OCI-LY3 (cell line): ENCODE measurements around the gene MYOCD.

ENCODE experiments used
- H2AFZ ChIP-seq: fragments of 200-600, 300-600 bp; shearing (Covaris generic); 2 replicates; pipeline ENCODE4 v1.6.0; 2014; ENCODE audit warnings: antibody characterized with exemption, low read depth, low read length
- H3K27ac ChIP-seq: fragments of 200-600, 300-600 bp; sonication (generic); 2 replicates; pipeline ENCODE4 v1.5.1; 2014; ENCODE audit warnings: mild to moderate bottlenecking, low read length, moderate library complexity, mixed read lengths
- H3K27me3 ChIP-seq: fragments of 200-600, 300-600 bp; sonication (generic); 2 replicates; pipeline ENCODE4 v1.6.1; 2014; ENCODE audit warnings: low read depth, low read length, mixed read lengths
- H3K36me3 ChIP-seq: fragments of 200-600, 300-600 bp; sonication (generic); replicated peaks from 2 replicates; pipeline ENCODE3; 2014; ENCODE audit warnings: low read depth, low read length, mixed read lengths
- H3K4me1 ChIP-seq: fragments of 300-600, 200-600 bp; sonication (generic); 2 replicates; pipeline ENCODE4 v1.6.1; 2014; ENCODE audit warnings: low read length, mixed read lengths
- H3K4me2 ChIP-seq: fragments of 200-600, 300-600 bp; sonication (generic); 2 replicates; pipeline ENCODE4 v1.6.1; 2014; ENCODE audit warnings: low read length, mixed read lengths
- H3K4me3 ChIP-seq: fragments of 300-600, 200-600 bp; sonication (generic); 2 replicates; pipeline ENCODE4 v1.5.1; 2014; ENCODE audit warnings: antibody characterized with exemption, mild to moderate bottlenecking, low read length, moderate library complexity
- H3K79me2 ChIP-seq: fragments of 300-600, 200-600 bp; shearing (Covaris generic); 2 replicates; pipeline ENCODE4 v1.6.1; 2014; ENCODE audit warnings: mild to moderate bottlenecking, low read length, mixed read lengths
- H3K9ac ChIP-seq: fragments of 300-600, 200-600 bp; shearing (Covaris generic); 2 replicates; pipeline ENCODE4 v1.6.0; 2014; ENCODE audit warnings: mild to moderate bottlenecking, low read length, moderate library complexity
- H3K9me3 ChIP-seq: fragments of 200-600, 300-600 bp; shearing (Covaris generic); 2 replicates; pipeline ENCODE4 v1.6.1; 2014; ENCODE audit warnings: low read length, mixed read lengths; ENCODE audit not compliant: insufficient read depth
- H4K20me1 ChIP-seq: fragments of 200-600, 300-600 bp; sonication (generic); 2 replicates; pipeline ENCODE4 v1.6.1; 2016; ENCODE audit warnings: low read length, mixed read lengths; ENCODE audit not compliant: insufficient read depth
- CTCF ChIP-seq: fragments of 200-600, 300-600 bp; sonication (generic); IDR thresholded peaks from 2 replicates; pipeline ENCODE4 v1.5.1; 2014; ENCODE audit warnings: antibody characterized with exemption, low read length, low read depth
- EZH2phosphoT487 ChIP-seq: fragments of 200-600 bp; shearing (Covaris generic); IDR thresholded peaks from 2 replicates; pipeline ENCODE4 v1.6.1; 2018; ENCODE audit warnings: antibody characterized with exemption, mixed run types, low read depth

Gene MYOCD

GRCh38 chr17:12637745-12638651 is 27.7 kb upstream of the MYOCD start:
- 0 out of 2 replicates have a peak, but pooled peaks cover 4% of the 10 kb centered on the region for H3K79me2 ChIP-seq
- peak overlapping the region; percentile 81 for H3K4me2 ChIP-seq
- H4K20me1 ChIP-seq, result no peaks in the 10 kb centered on the region
- H3K27ac ChIP-seq, result peak overlapping the region; percentile 98
- no peak for TF ChIP-seq EZH2phosphoT487
- TF ChIP-seq CTCF, result no peak
- no peaks in the 10 kb centered on the region for H3K9me3 ChIP-seq
- no peak overlapping the region for H2AFZ ChIP-seq
- no peaks in the 10 kb centered on the region for H3K36me3 ChIP-seq
- H3K27me3 ChIP-seq, result no peaks in the 10 kb centered on the region
- H3K9ac ChIP-seq, result peak overlapping the region; percentile 88
- peaks cover 88% of the 10 kb centered on the region for H3K4me1 ChIP-seq
- peak overlapping the region; percentile 59 for H3K4me3 ChIP-seq

DNA sequence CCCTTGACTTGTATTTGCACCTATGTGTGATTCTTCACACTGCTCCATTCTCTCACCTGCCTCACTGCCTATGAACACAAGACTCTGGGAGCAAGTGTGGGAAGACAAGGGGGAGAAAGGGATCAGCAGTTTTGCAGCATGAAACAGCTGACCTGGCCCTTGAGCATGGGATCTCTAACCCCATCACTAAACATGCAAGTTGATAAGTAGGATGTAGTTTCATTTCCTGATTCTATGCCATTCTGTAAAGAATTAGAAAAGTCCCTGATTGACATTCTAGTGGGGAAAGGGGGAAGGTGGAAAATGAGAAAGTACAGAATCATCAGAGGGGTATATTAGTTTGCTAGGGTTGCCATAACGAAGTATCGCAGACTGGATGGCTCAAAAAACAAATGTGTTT is 25.3 kb upstream of the MYOCD start:
- H3K4me1 ChIP-seq, result peaks cover 70% of the 10 kb centered on the region
- H3K4me3 ChIP-seq, result peak overlapping the region; percentile 26; the same call in 1 of the 2 replicates
- H3K4me2 ChIP-seq, result peak overlapping the region; percentile 64
- peak overlapping the region; percentile 71 for H3K9ac ChIP-seq
- peak overlapping the region; percentile 98 for H3K27ac ChIP-seq
- H4K20me1 ChIP-seq, result no peaks in the 10 kb centered on the region
- H3K9me3 ChIP-seq, result no peaks in the 10 kb centered on the region
- H3K27me3 ChIP-seq, result no peaks in the 10 kb centered on the region
- no peak for TF ChIP-seq EZH2phosphoT487
- no peak for TF ChIP-seq CTCF
- 0 out of 2 replicates have a peak, but pooled peaks cover 4% of the 10 kb centered on the region for H3K79me2 ChIP-seq
- H2AFZ ChIP-seq, result no peak overlapping the region
- no peaks in the 10 kb centered on the region for H3K36me3 ChIP-seq

GRCh38 chr17:12641084-12641483 is 24.6 kb upstream of the MYOCD start:
- TF ChIP-seq EZH2phosphoT487 (no peak), CTCF (no peak)
- Histone ChIP-seq H3K36me3 (no peaks in the 10 kb centered on the region), H3K4me2 (peak overlapping the region; percentile 64), H3K9me3 (no peaks in the 10 kb centered on the region), H3K27me3 (no peaks in the 10 kb centered on the region), H3K79me2 (0 out of 2 replicates have a peak, but pooled peaks cover 4% of the 10 kb centered on the region), H3K4me3 (no peak overlapping the region), H3K27ac (peak overlapping the region; percentile 98), H2AFZ (no peak overlapping the region), H4K20me1 (no peaks in the 10 kb centered on the region), H3K9ac (peak overlapping the region; percentile 60; the same call in 1 of the 2 replicates), H3K4me1 (peaks cover 63% of the 10 kb centered on the region)

DNA sequence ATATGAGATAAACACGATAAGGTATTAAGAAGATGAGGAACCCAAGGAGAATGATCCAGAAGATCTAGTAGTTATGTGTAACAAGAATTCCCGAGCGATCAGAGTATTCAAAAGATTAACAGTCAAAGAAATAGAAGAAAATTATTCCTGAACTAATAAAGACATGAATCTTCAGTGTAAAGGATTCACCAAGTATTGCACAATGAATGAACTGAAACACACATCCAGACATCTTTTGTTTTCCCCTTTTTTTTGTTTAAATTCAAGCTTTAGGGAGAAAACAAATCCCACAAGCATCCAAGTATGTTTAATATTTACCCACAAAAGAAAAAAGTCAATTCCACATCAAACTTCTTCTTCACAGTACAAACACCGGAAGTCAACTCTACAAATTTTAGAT is 23.7 kb upstream of the MYOCD start:
- Histone ChIP-seq H3K79me2 (0 out of 2 replicates have a peak, but pooled peaks cover 4% of the 10 kb centered on the region), H3K27me3 (no peaks in the 10 kb centered on the region), H3K4me1 (peaks cover 57% of the 10 kb centered on the region), H2AFZ (peak overlapping the region; percentile 49), H3K4me2 (0 out of 2 replicates have a peak overlapping the region, but pooled peaks have one; percentile 10), H3K36me3 (no peaks in the 10 kb centered on the region), H4K20me1 (no peaks in the 10 kb centered on the region), H3K27ac (peak overlapping the region; percentile 98; the same call in 1 of the 2 replicates), H3K4me3 (no peak overlapping the region), H3K9ac (no peak overlapping the region), H3K9me3 (no peaks in the 10 kb centered on the region)
- TF ChIP-seq CTCF (no peak), EZH2phosphoT487 (no peak)
